Fibroblast of villous mesenchyme (primary cell): Measurements from ENCODE around the gene MYH3. TPM values are rescaled to one million over a fixed set of nuclear protein-coding genes. Genes with fewer than 3 reads are reported as not detected.

Source experiments
- DNase-seq: peaks from one replicate; pipeline ENCODE4 v3.0.0-alpha.2; 2010; ENCODE audit warnings: low read depth
- H3K4me3 ChIP-seq: 2 replicates; pipeline ENCODE4 v1.5.1; 2011; ENCODE audit warnings: low read depth, mild to moderate bottlenecking, low read length
- CTCF ChIP-seq: IDR thresholded peaks from 2 replicates; pipeline ENCODE4 v1.5.1; 2012; ENCODE audit warnings: low read depth, mild to moderate bottlenecking, low read length; ENCODE audit not compliant: insufficient read depth
- total RNA-seq: library from RNA; depleted of rRNA; stranded (reverse); fragments of >200 nt; gene quantifications from 2 replicates; pipeline ENCODE4 v1.2.3, GENCODE V29; 2012

The MYH3 gene
- total RNA-seq, 1 donor = 0.43 TPM

DNA sequence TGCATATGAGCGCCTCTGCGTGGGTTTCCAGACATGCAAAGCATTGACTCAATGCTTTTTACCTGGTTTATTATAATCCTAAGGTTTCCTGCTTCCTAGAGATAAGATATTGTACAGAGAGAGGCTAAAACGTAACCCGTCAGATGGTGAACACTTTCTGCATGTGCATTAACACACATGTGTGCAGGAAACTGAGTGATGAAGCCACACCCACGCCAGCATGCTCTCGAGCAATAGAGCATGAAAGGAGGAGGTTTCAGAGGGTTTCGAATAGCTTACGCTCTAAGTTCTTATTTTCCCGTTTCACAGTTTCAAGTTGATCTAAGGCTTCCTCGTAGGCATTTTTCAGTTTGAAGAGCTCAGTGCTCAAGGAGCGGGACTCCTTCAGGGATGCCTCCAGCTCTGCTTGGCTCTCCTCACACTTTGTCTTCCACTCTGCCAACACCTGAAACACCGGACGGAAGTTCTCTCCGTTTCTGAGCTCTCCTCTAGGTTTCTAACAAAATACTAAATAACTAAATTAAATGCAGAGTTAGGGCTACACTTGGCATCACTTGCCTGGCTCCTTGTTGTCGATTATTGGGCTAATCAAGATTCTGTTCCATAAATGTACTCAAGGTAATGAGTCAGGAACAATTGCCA is 23.2 kb downstream of the MYH3 start:
- no peak for DNase-seq
- no peak for TF ChIP-seq CTCF
- H3K4me3 ChIP-seq = no peak overlapping the region

DNA sequence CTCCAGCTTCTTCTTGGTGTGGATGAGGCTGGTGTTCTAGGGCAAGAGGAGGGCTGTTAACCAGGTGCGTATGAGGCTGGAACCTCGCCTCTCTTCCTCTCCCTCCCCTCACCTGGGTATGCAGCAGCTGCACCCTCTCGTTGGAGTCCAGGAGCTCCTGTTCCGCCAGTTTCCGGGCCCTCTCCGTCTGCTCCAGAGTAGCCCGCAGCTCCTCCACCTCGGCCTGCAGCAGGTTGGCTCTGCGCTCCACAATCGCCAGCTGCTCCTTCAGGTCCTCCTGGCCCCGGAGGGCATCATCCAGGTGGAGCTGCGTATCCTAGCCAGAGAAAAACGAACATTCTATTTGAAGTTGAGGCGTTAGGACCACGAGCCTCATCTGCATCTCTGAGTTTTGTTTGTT is 25.4 kb downstream of the MYH3 start:
- no peak overlapping the region for H3K4me3 ChIP-seq
- no peak for TF ChIP-seq CTCF
- no peak for DNase-seq

- peak; percentile 28 for DNase-seq
Observed at GRCh38 chr17:10631048-10631700, 25.9 kb downstream of the MYH3 start.

GRCh38 chr17:10629706-10630105 is 27.4 kb downstream of the MYH3 start:
- no peak for DNase-seq
- no peak for TF ChIP-seq CTCF
- H3K4me3 ChIP-seq = no peak overlapping the region

More at GRCh38 chr17:10631048-10631700, 25.9 kb downstream of the MYH3 start:
- H3K4me3 ChIP-seq = no peak overlapping the region
- peak; percentile 86 for TF ChIP-seq CTCF

GRCh38 chr17:10628756-10629155 is 28.4 kb downstream of the MYH3 start:
- DNase-seq = no peak
- H3K4me3 ChIP-seq = no peak overlapping the region
- TF ChIP-seq CTCF = peak; percentile 43

DNA sequence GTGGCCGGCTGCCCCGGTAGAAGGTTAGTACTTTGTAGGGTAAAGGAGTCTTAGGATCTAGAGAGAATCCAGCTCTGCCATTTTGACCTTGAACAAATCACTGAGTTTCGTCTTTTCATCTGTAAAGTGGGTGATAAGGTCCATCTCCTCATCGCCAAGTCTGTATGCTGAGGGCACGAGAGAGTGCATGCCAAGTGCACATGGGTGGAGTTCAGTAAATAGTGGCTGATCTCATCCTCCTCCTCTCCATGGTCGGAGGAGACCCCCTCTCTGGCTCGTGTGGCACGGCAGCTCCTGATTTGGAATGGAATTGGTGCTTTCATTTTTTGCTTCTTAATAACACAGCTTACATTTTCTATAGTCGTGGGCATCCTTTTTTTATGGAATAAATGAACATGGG is 30.7 kb downstream of the MYH3 start:
- H3K4me3 ChIP-seq = no peak overlapping the region
- DNase-seq = no peak
- no peak for TF ChIP-seq CTCF
